Transverse colon (tissue), 3 donors: ENCODE measurements around the gene ZNF22.

Experiments
- CTCF ChIP-seq, 5 experiments: fragments of 200-600 bp in 3 of 5; fragments of 450-650 bp in 2 of 5; sonication (generic) in 3 of 5; IDR thresholded peaks; 1 replicate in 2 of 5; 2 replicates in 3 of 5; pipeline ENCODE4 v1.5.1; 2016 to 2017; ENCODE audit warnings: antibody characterized with exemption in 5 of 5, inconsistent platforms in 3 of 5, mild to moderate bottlenecking in 2 of 5, moderate library complexity in 1 of 5
- EP300 ChIP-seq: sonication (generic); formaldehyde crosslinking; IDR thresholded peaks from one replicate; pipeline ENCODE4 v1.6.1; 2017; ENCODE audit warnings: antibody characterized with exemption, low read depth

DNA sequence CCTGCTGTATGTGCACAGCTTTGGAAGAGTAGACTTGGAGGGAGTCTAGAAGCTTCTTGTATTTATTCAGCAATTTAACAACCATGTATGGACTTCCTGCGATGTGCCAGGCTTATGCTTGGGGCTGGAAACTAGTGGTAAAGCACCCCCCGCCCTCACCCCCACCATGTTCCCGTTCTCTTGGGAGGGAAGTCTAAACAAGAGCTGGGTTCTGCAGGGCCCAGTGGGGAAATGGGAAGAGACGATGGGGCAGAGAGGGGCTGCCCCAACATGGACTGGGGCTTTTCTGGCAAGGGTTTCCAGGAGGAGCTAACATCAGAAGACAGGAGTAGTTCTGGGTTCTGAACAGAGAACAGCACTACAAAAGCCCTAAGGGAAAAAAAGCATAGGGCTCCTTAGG, 33.1 kb upstream of the ZNF22 start:
- no peak for TF ChIP-seq CTCF (IDR thresholded peaks at IDR 0.05)
- no peak for TF ChIP-seq EP300
